ENCODE results near the gene ILDR1. TPM values are rescaled to one million over a fixed set of nuclear protein-coding genes. Genes with fewer than 3 reads are reported as not detected.

The ILDR1 gene
- total RNA-seq, 1 donor = not detected

DNA sequence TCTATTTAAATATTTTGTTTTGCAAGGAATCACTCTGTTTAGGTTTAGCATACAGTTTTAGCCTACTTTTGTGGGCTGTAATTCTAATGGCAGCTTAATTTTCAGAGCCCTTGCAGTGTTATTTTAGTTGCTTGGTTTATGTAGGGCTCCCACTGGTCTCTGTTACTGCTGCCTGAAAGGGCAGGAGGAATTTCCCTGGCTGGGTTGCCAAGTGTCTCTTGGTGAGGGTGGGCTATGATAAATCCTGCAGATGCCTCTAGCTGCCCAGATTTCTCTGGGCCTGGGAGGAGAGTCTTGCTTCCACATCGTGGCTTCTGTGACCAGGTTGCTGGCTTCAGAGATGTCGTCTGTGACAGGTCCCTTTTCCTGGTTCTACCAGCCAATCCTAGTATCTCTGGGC is 36.2 kb downstream of the ILDR1 start:
- TF ChIP-seq, protein P1, sequence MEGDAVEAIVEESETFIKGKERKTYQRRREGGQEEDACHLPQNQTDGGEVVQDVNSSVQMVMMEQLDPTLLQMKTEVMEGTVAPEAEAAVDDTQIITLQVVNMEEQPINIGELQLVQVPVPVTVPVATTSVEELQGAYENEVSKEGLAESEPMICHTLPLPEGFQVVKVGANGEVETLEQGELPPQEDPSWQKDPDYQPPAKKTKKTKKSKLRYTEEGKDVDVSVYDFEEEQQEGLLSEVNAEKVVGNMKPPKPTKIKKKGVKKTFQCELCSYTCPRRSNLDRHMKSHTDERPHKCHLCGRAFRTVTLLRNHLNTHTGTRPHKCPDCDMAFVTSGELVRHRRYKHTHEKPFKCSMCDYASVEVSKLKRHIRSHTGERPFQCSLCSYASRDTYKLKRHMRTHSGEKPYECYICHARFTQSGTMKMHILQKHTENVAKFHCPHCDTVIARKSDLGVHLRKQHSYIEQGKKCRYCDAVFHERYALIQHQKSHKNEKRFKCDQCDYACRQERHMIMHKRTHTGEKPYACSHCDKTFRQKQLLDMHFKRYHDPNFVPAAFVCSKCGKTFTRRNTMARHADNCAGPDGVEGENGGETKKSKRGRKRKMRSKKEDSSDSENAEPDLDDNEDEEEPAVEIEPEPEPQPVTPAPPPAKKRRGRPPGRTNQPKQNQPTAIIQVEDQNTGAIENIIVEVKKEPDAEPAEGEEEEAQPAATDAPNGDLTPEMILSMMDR (IDR thresholded peaks at IDR 0.05; ENCODE audit: insufficient read depth, low read depth, low read length) = no peak
- no peak for DNase-seq (ENCODE audit: low read depth)
- H3K4me3 ChIP-seq (ENCODE audit: low read depth, low read length) = no peak overlapping the region

GRCh38 chr3:121981473-121981872 is 40.6 kb downstream of the ILDR1 start:
- H3K4me3 ChIP-seq (ENCODE audit: low read depth, low read length) = no peak overlapping the region
- TF ChIP-seq, protein P1 (IDR thresholded peaks at IDR 0.05; ENCODE audit: insufficient read depth, low read depth, low read length) = no peak
- DNase-seq (ENCODE audit: low read depth) = no peak

DNA sequence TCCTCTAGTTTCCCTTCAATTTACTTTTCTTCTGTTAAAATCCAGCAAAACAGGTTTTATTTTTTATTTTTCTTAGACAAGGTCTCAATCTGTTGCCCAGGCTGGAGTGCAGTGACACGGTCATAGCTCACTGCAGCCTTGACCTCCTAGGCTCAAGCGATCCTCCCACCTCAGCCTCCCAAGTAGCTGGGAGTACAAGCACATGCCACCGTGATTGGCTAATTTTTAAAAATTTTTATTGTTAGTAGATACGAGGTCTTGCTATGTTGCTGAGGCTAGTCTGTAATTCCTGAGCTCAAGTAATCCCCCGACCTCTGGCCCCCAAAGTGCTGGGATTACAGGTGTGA is 41.6 kb downstream of the ILDR1 start:
- no peak overlapping the region for H3K4me3 ChIP-seq (ENCODE audit: low read depth, low read length)
- TF ChIP-seq, protein P1 (IDR thresholded peaks at IDR 0.05; ENCODE audit: insufficient read depth, low read depth, low read length) = no peak
- no peak for DNase-seq (ENCODE audit: low read depth)

- no peak for DNase-seq (ENCODE audit: low read depth)
- H3K4me3 ChIP-seq (ENCODE audit: low read depth, low read length) = no peak overlapping the region
- TF ChIP-seq, protein P1 (IDR thresholded peaks at IDR 0.05; ENCODE audit: insufficient read depth, low read depth, low read length) = no peak
Observed at GRCh38 chr3:121979734-121980449, 42.2 kb downstream of the ILDR1 start.

DNA sequence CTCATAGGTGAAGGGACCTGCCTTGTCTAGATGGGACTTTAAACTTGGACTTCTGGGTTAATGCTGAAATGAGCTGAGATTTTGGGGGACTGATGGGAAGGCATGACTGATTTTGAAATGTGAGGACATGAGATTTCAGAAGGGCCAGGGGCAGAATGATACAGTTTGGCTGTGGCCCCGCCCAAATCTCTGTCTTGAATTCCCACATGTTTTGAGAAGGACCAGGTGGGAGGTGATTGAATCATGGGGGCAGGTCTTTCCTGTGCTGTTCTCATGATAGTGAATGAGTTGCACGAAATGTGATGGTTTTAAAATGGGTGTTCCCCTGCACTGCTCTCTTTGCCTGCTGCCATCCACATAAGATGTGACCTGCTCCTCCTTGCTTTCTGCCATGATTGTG is 42.8 kb downstream of the ILDR1 start:
- H3K4me3 ChIP-seq (ENCODE audit: low read depth, low read length) = no peak overlapping the region
- TF ChIP-seq, protein P1 (IDR thresholded peaks at IDR 0.05; ENCODE audit: insufficient read depth, low read depth, low read length) = no peak
- no peak for DNase-seq (ENCODE audit: low read depth)

GRCh38 chr3:121976727-121977126 is 45.3 kb downstream of the ILDR1 start:
- no peak for DNase-seq (ENCODE audit: low read depth)
- H3K4me3 ChIP-seq (ENCODE audit: low read depth, low read length) = no peak overlapping the region
- TF ChIP-seq, protein P1 (IDR thresholded peaks at IDR 0.05; ENCODE audit: insufficient read depth, low read depth, low read length) = no peak

Measured in fibroblast of villous mesenchyme (primary cell).